Progenitor cell of endocrine pancreas (in vitro differentiated cells): ENCODE measurements around the gene BCL2. TPM values are rescaled to one million over a fixed set of nuclear protein-coding genes. Genes with fewer than 3 reads are reported as not detected.
"Not testable (repeated sequence)": the region's sequence is repeated elsewhere in the genome, so short reads cannot be mapped to it uniquely, and the experiment has no call there.

ENCODE experiments used
- DNase-seq: peaks from one replicate; pipeline ENCODE4 v3.0.0; 2021; ENCODE audit warnings: low spot score; ENCODE audit not compliant: unreplicated experiment
- H3K27ac Mint-ChIP-seq: 2 replicates; pipeline ENCODE4 v1.8.0; 2021; ENCODE audit warnings: mild to moderate bottlenecking, moderate library complexity, mixed read lengths
- H3K27me3 Mint-ChIP-seq: 2 replicates; pipeline ENCODE4 v1.8.0; 2021; ENCODE audit warnings: mixed read lengths
- H3K36me3 Mint-ChIP-seq: 2 replicates; pipeline ENCODE4 v1.8.0; 2022; ENCODE audit warnings: mixed read lengths; ENCODE audit not compliant: insufficient read depth
- H3K4me1 Mint-ChIP-seq: 2 replicates; pipeline ENCODE4 v1.8.0; 2021; ENCODE audit warnings: low read depth, mixed read lengths
- H3K4me3 Mint-ChIP-seq: 2 replicates; pipeline ENCODE4 v1.8.0; 2021; ENCODE audit warnings: low read depth, mild to moderate bottlenecking, moderate library complexity, mixed read lengths
- H3K9me3 Mint-ChIP-seq: 2 replicates; pipeline ENCODE4 v1.8.0; 2021; ENCODE audit warnings: low read depth, mixed read lengths
- total RNA-seq: library from RNA; stranded (reverse); gene quantifications from 2 replicates; pipeline ENCODE4 v1.2.1, GENCODE V29; 2021
- TF ChIP-seq, protein P1 (sequence below): fragments of 200-600 bp; sonication (generic); IDR thresholded peaks from one replicate; pipeline ENCODE4 v1.5.0; 2021; ENCODE audit warnings: antibody characterized with exemption, mild to moderate bottlenecking; ENCODE audit not compliant: unreplicated experiment

BCL2 gene
- total RNA-seq, 1 donor from 2014 or later: 3.8 TPM

DNA sequence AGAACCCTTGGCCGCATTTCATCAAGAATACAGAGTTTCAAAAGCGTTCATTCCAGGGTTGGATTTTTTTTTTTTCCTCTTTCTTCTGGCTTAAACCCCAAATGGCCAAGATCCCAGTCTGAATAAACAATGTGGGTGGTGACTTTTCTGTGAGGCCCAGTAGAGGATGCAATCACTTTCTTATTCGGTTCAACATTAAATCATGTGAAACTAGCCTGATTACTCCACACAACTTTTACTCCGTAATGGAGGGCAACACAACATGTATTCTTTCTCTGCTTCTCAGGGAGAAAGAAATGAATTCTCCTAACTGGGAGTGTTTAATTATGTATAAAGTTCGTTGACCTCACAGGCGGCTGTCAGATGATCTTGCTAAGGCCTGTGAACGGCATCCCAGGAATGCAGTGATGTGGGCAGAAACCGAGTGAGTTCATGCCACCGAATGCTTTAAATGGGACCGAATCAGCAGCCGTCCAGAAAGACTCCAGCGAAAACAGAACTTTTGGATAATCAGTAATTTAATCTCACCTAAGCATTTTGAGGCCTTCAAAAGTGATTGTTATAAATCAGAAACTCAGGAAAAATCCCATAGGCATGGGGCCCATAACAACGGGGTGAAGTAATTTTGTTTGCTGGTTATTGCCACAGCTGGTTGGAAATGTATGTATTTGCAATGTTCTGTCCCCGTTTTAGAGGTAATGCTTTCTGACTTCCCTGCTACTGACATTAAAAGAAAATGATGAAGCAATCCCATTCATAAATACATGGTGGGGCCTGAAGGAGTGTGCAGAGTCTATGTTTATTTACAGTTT lies 81.5 kb downstream of the BCL2 start:
- TF ChIP-seq, protein P1, sequence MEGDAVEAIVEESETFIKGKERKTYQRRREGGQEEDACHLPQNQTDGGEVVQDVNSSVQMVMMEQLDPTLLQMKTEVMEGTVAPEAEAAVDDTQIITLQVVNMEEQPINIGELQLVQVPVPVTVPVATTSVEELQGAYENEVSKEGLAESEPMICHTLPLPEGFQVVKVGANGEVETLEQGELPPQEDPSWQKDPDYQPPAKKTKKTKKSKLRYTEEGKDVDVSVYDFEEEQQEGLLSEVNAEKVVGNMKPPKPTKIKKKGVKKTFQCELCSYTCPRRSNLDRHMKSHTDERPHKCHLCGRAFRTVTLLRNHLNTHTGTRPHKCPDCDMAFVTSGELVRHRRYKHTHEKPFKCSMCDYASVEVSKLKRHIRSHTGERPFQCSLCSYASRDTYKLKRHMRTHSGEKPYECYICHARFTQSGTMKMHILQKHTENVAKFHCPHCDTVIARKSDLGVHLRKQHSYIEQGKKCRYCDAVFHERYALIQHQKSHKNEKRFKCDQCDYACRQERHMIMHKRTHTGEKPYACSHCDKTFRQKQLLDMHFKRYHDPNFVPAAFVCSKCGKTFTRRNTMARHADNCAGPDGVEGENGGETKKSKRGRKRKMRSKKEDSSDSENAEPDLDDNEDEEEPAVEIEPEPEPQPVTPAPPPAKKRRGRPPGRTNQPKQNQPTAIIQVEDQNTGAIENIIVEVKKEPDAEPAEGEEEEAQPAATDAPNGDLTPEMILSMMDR: no peak
- Mint-ChIP-seq H3K4me3 (no peak overlapping the region), H3K36me3 (no peaks in the 10 kb centered on the region), H3K27me3 (no peaks in the 10 kb centered on the region), H3K27ac (peak overlapping the region; percentile 80), H3K4me1 (peaks cover 12% of the 10 kb centered on the region), H3K9me3 (no peaks in the 10 kb centered on the region)
- DNase-seq: no peak

DNA sequence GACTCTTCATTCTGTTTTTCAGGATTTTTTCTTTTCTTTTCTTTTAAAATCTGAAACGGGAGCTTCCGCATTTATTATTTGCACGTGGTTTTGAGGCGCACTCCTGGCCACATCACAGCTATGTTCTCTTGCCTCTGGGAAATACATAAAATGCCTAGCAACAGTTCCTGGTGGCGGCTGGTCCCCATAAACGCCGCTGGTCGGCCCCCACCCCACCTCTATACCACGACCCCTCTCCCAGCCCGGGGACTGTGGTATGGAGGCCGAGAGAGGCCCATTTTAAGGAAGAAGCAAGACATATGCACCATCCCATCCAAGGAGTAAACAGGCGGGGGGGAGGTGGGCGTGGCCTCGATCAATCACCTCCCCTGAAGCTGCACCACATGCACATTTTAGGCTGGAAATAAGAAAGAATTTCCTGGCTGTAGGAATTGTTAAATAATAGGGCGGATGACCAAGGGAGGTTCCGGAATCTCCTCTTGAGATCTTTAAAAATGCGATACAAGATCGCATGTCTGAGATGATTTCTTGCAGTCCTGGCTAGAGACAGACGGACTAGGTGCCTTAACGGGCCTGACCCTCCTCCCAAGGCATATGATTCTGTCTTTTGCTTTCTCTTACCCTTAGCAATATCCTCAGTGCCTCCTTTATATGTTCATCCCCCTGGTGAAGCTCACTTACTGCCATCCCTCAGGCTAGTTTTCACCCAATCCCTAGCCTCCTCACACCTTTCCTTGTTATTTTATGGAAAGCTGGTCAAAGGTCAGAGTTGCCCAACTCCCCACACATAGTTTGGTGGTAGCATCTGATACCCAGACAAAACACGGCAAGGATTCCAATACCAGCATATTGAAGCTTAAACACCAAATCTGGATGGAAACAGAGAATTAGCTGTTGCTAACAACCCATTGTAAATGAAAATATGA lies 82.4 kb downstream of the BCL2 start:
- no peak for DNase-seq
- no peak overlapping the region for H3K4me3 Mint-ChIP-seq
- no peaks in the 10 kb centered on the region for H3K36me3 Mint-ChIP-seq
- H3K9me3 Mint-ChIP-seq: no peaks in the 10 kb centered on the region
- H3K4me1 Mint-ChIP-seq: peaks cover 12% of the 10 kb centered on the region
- TF ChIP-seq, protein P1: no peak
- no peaks in the 10 kb centered on the region for H3K27me3 Mint-ChIP-seq
- peak overlapping the region; percentile 49 for H3K27ac Mint-ChIP-seq

DNA sequence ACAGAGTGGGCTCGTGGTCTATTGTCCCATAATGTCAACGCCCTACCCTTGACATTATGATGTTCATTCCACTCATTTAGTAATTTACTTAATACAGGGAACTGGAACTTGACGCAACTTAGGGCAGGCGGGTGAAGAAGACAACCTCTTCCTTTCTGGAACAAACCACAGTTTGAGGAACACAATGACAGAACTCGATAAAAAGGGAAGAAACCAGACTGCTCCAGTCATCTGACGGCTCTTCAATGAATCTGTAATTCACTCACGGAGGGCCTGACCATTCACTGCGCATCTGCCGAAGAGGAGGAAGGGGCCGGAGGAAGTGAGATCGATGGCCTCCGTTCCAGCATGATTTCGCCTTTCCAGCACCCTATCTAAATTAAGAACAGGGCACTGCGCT lies 83.2 kb downstream of the BCL2 start:
- TF ChIP-seq, protein P1: no peak
- Mint-ChIP-seq H3K36me3 (no peaks in the 10 kb centered on the region), H3K4me3 (no peak overlapping the region), H3K27ac (no peak overlapping the region), H3K9me3 (no peaks in the 10 kb centered on the region), H3K4me1 (peaks cover 12% of the 10 kb centered on the region), H3K27me3 (no peaks in the 10 kb centered on the region)
- DNase-seq: no peak

DNA sequence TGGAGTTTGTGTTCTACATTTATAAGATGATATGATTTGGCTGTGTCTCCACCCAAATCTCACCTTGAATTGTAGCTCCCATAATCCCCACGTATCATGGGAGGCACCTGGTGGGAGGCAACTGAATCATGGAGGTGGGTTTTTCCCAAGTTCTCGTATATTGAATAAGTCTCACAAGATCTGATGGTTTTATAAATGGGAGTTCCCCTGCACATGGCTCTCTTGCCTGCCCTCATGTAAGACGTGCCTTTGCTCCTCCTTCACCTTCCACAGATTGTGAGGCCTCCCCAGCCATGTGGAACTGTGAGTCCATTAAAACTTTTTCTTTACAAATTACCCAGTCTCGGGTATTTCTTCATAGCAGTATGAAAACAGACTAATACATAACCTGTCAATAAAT lies 83.6 kb downstream of the BCL2 start:
- not testable (repeated sequence) for H3K27me3 Mint-ChIP-seq, H3K9me3 Mint-ChIP-seq, H3K27ac Mint-ChIP-seq, H3K36me3 Mint-ChIP-seq, H3K4me3 Mint-ChIP-seq, DNase-seq
- peaks cover 12% of the 10 kb centered on the region for H3K4me1 Mint-ChIP-seq

DNA sequence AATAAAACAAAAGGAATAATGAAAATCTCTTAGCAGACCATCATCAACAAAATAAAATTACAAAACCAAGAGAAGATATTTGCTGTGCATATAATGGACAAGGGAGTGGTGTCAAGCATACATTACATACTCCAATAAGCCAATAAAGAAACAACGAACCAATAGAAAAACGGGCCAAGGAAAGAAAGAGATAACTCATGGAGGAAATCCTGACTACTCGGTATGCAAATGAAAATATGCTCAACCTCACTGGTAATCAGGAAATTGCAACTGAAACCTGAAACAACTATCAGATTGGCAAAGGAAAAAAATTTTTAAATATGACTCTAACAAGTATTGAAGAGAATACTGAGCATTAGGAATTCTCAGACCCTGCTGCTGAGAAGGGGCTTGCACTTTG lies 84.7 kb downstream of the BCL2 start:
- TF ChIP-seq, protein P1: no peak
- Mint-ChIP-seq H3K4me1 (peaks cover 12% of the 10 kb centered on the region), H3K27me3 (no peaks in the 10 kb centered on the region), H3K4me3 (no peak overlapping the region), H3K9me3 (no peaks in the 10 kb centered on the region), H3K36me3 (no peaks in the 10 kb centered on the region), H3K27ac (no peak overlapping the region)
- no peak for DNase-seq
